Stimulated activated CD8-positive, alpha-beta memory T cell treated with anti-CD3 and anti-CD28 coated beads, Interleukin-2, amount 100 ng/mL, for 48 hours (primary cell): ENCODE data around the gene ITM2C.

Experiments used
- DNase-seq, 2 donors: peaks; one replicate each; pipeline ENCODE4 v3.0.0-alpha.2; 2020; ENCODE audit warnings: low read depth in 2 of 2

The ITM2C gene

GRCh38 chr2:230872968-230873660, 8.4 kb downstream of the ITM2C start:
- DNase-seq = no peak

DNA sequence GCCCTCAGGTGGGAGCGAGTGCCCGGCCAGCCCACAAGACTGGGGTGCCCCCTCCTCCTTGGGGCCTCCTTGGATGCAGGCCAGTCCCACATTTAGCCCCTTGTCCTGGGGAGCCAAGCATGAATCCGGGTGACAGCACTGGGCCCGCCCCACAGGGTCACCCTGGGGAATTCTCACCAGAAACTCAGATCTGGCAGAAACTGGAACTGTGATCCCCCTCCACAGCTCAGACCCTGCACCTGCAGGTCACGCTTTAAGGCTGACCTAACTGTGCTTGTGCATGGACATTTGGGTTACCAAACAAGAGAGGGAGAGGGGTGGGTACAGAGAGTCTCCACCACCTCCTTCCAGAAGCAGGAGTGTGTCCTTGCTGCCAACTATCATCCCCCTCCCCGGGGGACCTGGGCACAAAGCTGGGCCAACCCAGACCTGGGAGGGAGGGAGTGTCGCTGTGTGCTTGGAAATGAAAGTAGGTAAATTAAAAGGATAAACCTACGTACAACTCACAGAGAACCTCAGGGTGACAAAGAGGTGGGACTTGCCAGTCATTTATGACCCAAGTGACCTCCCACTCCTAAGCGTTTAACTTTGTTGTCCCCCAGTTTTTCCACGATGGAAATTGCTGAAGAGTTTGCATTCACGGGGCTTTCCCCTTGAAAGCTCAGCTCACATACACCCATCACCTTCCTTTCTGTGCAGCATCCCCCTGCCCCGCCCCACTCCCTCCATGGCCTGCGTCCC, 9.1 kb downstream of the ITM2C start:
- no peak for DNase-seq

DNA sequence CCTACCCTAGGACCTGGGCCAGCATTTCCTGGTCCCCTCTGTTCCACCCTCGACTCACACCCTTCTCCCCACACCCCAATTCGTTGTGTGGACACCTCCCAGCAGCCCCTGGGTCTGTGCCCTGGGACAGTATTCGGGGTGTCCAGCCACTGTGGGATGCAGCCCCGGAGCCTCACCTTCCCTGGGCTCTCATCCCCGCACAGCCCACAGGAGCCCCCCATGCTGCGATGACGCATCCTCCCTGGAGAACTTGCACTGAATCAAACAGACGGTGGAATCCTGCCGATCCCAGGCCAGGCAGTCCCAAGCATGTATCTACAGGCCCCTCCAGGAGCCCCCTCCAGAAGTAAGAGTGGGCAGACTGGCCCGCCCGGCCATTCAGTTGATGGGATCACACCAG, 9.7 kb downstream of the ITM2C start:
- no peak for DNase-seq

GRCh38 chr2:230874876-230875275, 10.1 kb downstream of the ITM2C start:
- DNase-seq = no peak

- DNase-seq = no peak
Observed at GRCh38 chr2:230875347-230876315, 10.9 kb downstream of the ITM2C start.

DNA sequence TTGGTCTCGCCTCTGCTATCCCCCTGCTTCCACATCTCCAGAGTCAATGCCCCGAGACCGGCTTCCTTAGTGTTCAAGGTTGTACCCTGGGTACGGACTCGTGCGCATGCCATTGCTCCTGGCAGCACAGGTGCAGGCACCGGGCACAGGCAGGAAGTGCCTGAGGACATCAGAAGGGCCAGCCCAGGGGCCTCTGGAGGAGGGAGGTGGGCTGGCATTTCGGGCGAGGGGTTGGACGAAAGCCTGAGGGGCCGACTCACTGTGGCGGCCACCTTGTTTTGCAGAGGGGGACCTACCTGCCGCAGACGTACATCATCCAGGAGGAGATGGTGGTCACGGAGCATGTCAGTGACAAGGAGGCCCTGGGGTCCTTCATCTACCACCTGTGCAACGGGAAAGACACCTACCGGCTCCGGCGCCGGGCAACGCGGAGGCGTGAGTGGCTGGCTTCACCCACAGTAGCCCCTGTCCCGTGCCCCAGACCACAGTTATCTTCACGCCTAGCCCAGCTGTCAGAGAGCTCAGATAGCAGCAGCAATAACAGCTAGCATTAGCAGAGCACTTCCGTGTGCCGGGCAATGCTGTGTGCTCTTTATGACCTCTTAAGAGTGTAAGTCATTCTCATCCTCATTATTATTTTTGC, 12.5 kb downstream of the ITM2C start:
- DNase-seq = no peak

- peak; percentile 51 to 53 for DNase-seq
Observed at GRCh38 chr2:230877759-230878598, 13.2 kb downstream of the ITM2C start.

GRCh38 chr2:230878599-230879188, 14.0 kb downstream of the ITM2C start:
- no peak for DNase-seq

GRCh38 chr2:230879271-230879882, 14.6 kb downstream of the ITM2C start:
- no peak for DNase-seq

- no peak for DNase-seq
Observed at GRCh38 chr2:230879891-230880290, 15.1 kb downstream of the ITM2C start.

DNA sequence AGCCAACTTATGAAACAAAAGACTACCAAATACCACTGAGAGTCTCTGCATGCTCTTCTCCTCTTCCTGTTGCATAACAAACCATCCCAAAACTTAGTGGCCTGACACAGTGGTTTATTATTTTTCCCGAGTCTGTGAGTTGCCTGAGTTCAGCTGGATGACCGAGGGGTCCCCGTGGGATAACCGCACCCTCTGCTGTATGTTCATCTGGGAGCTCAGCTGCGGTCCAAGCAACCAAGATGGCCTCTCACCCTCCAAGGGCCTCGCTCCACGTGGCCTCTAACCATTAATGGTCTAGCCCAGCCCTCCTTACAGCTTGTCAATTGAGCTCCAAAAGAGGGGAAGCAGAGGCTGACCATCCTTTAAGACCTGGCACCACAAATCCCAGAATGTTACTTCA, 17.1 kb downstream of the ITM2C start:
- no peak for DNase-seq

- DNase-seq = no peak
Observed at GRCh38 chr2:230885463-230886130, 20.9 kb downstream of the ITM2C start.

DNA sequence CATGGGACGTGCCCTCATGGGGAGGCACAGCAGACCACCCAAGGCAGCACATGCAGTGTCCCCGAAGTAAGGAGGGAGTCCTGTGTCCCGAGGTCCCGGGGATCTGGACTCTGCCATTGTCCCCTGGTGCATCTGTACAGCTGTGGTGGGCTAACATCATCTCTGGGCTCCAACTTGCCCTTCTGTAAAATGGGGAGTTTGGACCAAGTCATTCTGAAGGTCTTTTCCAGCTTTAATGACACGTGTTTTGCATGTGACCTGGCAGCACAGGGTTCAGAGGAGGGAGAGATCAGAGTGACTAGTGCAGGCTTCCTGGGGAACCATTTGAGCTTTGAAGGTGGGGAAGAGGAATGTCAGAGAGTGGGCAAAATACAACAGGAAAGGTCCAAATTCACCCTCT, 21.5 kb downstream of the ITM2C start:
- DNase-seq = no peak

- DNase-seq = no peak
Observed at GRCh38 chr2:230886671-230887071, 21.9 kb downstream of the ITM2C start.

DNA sequence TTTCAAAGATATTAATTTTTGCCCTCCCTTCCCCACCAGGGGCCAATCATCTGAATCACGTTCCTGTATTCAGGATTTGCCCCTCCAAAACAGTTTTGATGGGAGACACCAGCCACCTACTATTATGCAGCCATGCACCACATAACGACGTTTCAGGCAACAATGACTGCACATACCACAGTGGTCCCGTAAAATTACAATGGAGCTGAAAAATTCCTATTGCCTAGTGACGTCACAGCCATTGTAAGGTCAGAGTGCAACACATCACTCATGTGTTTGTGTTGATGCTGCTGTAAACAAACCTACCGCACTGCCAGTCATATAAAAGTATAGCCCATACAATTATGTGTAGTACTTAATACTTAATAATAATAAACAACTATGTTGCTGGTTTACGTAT, 22.6 kb downstream of the ITM2C start:
- DNase-seq = no peak

- no peak for DNase-seq
Observed at GRCh38 chr2:230888824-230889400, 24.2 kb downstream of the ITM2C start.

DNA sequence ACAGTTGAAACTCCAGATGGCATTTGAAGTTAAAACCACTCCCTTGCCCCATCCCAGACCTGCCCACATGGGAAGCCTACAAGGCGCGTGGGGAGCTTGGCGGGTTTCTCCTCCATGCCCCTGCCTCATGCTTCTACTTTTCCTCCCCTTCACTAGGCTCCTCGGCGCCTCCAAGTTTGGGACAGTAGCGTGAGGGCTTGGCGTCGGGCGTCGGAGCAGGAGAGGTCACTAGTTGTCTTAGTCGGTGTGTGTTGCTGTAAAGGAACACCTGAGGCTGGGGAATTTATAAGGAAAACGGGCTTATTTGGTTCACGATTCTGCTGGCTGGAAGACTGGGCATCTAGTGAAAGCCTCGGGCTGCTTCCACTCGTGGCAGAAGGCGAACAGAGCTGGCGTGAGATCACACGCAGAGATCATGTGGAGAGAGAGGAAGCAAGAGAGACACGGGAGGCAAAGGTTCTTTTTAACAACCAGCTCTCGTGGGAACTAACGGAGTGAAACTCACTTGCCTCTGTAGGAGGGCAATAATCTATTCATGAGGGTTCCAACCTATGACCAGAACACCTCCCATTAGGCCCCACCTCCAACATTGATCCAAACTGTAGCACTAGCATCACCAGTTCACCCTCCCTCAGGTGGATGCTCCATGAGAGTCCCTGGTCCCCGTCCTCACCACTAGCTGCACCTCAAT, 25.3 kb downstream of the ITM2C start:
- DNase-seq = no peak

DNA sequence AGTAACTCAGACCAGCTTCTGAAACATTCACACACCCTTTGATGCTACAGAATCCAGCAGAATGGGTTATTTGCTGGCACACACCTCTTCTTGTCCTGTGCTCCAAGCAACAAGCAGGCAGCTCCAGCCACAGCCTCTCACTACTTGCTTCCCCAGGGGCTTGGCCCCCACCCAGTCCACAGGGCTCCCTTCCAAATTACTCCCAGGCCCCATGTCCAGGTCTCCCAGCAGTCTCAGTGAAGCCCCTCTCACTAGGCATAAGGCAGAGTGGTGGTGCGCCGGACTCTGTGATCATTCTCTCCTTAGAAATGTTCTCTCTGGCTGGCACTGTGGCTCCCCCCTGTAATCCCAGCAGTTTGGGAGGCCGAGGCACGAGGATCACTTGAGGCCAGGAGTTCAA, 25.9 kb downstream of the ITM2C start:
- DNase-seq = no peak

- DNase-seq = no peak
Observed at GRCh38 chr2:230891064-230891463, 26.3 kb downstream of the ITM2C start.
